ENCODE measurements around the gene MEIS2.

MEIS2 gene

DNA sequence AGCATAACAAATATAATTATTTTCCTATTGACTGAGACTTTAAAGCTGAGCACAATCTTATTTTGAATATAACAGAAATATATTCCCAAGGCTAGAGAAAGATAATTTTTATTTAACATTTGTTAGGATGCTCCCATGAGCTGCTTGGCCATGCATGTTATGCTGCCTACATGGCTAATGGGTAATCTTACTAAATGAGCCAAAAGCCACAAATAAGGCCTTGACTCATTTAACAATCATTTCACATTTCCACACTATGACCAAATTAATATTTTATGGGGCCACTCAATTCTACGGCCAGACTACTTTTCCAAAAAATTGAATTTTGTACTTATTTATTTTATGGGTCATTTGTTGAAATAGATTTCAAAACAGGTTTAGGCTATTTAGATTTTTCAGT, 141.7 kb downstream of the MEIS2 start:
- no peak for DNase-seq

GRCh38 chr15:36954486-36954885, 145.9 kb downstream of the MEIS2 start:
- no peak for DNase-seq

- no peak for DNase-seq
These were observed 147.0 kb downstream of the MEIS2 start for GRCh38 chr15:36953346-36953745.

GRCh38 chr15:36951731-36952247, 148.6 kb downstream of the MEIS2 start:
- no peak for DNase-seq

DNA sequence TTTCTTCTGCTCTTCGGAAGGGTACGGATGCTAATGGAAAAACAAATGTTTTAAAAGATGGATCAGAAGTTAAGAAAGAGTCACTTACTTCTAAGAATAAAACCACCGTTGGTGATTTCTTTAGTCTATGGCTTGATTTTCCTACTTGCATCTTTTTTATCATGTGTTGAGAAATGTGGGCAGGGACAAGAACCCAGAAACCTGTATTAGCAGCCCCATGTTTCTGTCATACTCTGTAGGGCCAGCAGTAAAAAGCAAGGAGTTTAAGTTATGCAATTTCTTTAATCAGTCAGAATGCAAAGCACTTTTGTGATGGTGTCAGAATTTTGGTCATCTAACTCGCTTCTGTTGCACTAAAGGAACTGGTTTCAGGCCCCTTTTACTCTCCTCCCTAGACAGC, 150.0 kb downstream of the MEIS2 start:
- DNase-seq: no peak

- no peak for DNase-seq
These were observed 151.4 kb downstream of the MEIS2 start for GRCh38 chr15:36948982-36949381.

DNA sequence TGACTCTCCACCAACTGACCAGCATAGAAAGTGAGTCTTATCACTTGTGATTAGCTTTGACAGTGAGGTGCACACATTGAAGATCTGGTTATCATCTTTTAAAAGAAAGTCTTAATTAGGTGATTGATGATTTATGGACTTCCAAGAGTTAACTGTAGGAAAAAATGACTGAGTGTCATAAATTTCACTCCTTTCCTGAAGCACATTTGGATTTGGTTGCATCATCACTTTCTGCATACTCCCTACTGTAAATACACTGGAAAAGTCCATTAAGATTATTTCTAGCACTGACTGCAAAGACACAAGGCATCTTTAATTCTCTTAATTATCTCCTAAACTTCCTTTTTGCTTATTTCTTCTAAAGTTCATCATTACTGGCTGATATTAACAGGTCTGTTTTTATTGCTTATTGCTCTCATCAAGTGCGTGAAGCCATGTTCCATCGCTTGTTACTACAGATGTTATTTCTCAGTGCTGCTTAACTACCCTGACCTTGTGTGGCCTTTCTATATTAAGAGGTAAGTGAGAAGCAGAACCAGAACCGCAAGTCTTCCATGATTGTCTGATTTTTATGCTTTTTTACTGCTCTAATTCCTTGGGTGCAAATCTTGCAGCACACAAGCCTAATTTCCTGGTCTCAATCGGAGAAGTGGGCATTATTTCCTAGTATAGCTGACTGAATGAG, 153.2 kb downstream of the MEIS2 start:
- DNase-seq: no peak

DNA sequence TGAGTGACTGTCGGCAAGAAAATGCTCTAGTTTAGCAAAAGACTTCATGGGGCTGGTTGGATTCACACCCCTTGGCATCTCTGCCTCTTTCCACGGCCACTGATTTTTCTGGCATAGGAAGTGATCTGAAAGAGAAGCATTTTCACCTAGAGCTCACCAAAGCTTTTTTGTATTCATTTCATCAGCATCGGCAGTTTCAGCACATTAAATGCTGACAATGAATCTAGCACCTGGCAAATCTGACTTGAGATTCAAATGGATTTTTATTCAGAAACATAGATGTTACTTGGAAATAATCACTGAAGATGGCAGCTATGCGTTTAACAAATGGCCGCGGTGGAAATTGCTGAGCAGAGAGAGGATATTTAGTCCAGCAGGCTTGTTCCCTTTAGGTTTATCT, 155.9 kb downstream of the MEIS2 start:
- DNase-seq: no peak

DNA sequence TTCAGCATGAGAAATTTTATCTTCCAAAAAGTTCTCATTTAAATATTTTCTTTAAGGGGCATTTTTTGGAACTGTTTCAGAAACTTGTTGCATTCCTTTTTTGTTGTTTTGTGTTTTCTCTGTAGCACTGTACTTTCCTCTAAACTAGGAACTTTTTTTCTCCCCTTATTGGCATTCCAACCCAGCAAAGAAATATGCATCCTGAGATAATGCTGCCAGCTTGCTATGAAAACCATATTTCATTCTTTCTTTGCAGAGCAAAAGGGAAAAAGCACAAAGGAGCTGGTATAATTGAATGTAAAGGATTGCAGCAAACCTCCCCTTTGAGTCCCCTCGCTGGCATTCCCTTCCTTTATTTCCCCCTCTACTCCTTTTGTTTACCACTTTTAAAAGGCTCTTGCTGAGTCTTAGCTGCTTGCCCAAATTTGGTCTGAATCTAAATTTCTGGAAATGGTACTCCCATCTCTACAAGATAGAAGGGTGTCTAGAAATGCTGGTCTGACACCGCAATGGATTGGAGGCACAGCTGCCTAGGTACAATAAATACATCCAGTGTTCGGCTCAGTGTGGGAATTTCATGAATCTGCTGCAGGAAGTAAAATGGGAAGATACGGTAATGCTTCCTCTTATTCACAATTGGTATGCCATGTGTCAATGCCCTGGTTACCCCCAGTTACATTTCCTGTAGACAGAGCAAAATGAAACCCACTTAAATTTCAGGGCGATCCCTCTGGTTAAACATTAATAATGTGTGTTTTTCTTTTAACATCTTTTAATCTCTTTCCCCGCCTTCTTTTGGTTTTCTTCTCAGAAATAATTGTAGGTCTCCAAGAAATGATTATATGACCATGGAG, 156.6 kb downstream of the MEIS2 start:
- DNase-seq: no peak

DNA sequence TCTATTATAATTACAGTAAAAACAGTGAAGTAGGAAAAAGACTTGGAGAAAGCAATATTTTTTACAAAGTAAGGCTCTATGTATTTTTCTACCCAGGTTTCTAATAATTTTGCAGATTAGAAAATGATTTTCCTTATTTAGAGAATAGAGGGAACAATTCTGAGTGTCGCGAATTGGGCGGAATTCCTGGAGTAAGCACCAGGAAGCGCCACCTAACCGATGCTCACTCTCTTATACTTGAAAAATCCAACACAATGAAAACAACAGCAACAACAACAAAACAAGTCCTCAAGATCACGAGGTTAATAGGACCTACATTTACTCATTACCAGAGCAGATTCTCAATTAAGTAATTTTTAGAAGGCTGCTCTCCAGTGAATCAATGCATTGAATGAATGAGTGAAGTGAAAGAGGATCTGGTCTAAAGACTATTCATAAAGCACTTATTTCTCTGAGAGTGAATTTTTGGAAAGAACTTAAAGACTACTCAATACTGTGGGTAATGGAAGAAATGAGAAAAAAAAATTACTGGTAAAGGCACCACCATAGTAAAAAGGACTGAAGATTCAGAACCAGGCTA, 158.0 kb downstream of the MEIS2 start:
- no peak for DNase-seq

DNA sequence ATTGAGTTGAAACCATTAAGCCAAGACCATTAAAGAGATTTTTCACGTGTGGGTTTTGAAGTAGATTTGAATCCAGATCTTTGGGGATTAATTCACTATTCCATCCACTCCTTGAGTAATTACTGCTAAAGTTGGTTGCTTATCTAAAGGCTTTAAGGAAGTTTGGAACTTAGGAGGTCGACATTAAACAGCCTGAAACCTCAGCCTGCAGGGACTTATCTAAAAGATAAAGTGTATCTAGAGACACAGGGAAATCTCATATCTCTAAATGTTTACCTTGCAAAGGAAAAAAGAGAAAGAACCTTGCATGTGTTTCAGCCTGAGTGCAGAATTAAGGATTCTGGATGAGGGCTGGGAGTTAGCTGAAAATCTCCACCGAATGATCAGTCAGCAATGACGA, 158.6 kb downstream of the MEIS2 start:
- DNase-seq: no peak

DNA sequence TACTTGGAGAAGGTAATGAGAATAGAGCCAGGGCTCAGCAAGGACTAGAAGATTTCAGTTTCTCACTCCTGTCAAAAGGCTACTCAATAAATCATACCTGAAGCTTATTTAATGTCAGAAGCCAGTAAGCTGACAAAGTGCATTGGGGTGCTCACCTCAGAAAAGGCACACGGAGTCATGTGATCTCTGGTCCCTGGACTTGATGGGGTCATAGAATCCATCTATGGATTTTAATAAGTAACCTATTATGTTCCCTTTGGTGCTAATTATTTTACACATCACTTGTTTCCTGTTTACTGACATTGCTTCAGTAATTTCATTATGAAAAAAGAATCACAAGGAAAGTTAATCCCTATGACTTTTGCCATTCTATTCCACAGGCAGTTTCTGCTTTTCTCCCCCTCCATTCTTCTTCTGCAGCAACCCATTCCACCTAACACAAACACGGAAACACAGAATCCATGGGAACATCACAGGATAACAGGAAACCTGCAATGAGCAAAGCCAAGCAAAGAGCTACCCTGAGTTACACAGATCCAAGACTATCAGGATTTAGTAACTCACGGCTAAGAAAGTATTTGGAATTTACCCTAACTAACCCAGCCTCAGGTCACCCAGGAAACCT, 159.6 kb downstream of the MEIS2 start:
- DNase-seq: no peak

GRCh38 chr15:36940219-36940618, 160.1 kb downstream of the MEIS2 start:
- no peak for DNase-seq

DNA sequence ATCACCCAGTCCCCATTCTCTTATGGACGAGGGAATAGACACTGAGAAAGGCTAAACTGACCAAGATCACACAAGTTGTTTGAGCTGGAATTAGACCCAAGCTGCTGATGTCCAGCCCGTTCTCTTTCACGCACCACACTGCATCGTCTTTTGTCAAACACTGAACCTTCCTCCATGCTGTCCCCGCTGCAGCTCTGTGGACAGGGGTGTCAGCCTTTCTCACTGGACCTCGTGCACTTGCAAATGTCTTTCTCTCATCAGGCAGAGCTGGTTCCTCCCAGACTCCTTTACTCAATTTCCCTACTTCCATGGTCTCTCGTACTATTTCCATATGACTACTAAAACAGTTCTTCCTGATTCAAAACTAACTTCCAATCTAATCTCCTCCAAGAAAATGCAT, 161.6 kb downstream of the MEIS2 start:
- no peak for DNase-seq

GRCh38 chr15:36938131-36938530, 162.2 kb downstream of the MEIS2 start:
- DNase-seq: no peak

DNA sequence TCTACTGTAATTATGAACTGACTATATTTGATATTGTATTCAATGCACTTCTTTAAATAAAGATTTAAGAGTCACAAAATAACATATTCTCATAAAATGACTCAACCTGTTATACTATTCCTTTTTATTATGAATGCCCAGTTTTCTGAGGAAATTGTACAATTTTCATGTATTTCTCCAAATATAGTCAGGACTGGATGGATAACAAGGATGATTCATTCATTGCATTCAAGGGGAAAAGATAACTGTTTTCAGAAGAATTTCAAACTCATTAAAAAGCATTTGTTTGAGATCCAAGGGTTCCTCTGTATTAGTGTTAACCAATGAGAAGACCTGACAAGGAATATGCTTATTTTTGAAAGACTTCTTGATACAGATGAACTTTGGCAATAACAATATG, 163.7 kb downstream of the MEIS2 start:
- DNase-seq: no peak

DNA sequence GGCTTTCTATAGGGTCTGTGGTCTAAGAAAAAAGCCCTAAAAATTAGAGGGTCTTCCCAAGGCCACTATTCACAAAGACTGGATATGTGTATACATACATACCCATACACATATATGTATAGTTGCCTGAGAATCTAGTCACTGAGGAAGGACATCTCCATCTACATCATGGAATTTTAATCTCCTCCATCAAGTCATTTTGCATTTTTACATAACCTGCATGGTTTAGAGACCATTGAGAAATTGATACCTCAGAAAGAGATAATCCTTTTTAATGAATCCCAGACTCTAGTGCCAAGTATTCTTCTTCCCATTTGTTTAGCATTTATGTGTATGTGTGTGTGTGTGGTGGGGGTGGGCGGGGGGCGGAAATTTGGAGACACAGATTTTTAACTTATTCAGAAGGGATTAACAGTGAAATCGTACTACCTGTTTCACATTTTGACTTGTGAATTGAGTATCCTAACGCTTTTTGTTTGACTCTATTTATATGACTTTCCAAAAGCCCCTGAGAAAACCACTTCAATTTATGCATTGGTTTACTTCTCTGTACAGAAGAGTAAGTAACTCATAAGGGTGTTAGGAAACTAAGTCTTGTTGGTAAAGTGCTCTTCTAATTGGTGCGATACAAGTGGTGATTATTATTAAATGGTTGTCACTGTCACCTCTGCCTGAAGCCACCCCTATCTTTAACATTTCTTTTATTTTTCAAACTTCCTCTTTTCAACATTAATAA, 166.9 kb downstream of the MEIS2 start:
- no peak for DNase-seq

DNA sequence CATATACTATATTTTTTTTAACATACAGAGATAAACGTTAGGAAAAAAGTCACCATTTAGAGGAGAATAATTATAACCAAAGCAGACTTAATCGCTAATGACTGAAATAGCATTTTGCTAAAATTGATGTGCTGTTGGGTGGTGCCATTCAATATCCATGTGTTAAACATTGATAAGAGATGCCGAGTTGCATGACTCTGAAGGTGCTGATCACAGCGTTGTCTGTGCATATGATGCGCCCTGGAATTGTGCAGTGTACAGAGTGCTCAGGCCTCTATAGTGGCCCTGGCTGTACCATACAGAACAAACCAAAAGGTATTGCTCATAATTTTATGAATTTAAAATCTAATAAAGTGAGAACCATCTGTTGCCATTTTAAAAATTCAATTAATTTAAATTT, 168.3 kb downstream of the MEIS2 start:
- no peak for DNase-seq

GRCh38 chr15:36931434-36931833, 168.9 kb downstream of the MEIS2 start:
- no peak for DNase-seq

GRCh38 chr15:36926427-36926825, 173.9 kb downstream of the MEIS2 start:
- DNase-seq: no peak

GRCh38 chr15:36925653-36926426, 174.5 kb downstream of the MEIS2 start:
- peak; percentile 4 to 7 for DNase-seq

DNA sequence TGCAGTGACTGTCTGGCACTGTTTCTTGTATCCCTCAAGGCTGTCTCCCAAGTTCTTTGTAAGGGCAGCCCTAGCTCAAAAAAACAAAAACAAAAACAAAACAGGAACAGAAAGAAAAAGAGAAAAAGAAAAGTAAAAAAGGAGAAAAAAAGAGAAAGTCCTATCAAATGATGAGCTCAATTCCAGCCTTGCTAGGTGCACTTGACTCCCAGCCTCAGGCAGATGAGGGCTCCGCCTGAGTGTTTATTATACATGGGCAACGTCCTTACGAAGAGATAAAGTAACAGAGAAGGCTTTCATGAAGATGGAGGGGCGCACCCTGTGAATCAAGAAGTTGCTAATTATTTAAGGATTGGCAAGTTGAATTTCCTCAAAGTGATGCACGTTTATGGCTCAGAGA, 175.3 kb downstream of the MEIS2 start:
- DNase-seq: no peak

All from NCI-H526 (cell line).